ENCODE data around the gene TMEM69.
"Not testable (repeated sequence)": the region's sequence is repeated elsewhere in the genome, so short reads cannot be mapped to it uniquely, and the experiment has no call there.

The TMEM69 gene

DNA sequence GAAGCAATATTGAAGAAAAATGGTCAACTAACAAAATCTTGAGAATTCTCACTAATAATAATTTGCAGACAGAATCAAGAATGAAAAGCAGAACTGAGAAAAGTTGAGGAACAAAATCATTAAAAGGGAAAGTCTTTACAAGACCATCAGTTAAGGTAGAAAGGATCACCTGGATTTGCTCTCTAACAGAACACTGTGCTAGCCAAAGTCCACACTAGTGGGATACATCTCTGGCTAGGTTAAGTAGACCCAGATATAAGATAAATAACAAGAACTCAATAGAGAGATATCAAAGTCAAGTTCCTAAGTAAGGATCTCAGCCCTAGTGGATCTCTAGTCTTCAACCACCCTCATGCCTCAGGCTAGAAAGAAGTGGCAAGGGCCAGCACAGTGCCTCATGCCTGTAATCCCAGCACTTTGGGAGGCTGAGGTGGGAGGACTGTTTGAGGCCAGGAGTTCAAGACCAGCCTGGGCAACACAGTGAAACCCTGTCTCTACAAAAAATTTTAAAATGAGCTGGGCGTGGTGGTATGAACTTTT, 42.9 kb downstream of the TMEM69 start:
- no peak for DNase-seq (ENCODE audit: low read depth)

DNA sequence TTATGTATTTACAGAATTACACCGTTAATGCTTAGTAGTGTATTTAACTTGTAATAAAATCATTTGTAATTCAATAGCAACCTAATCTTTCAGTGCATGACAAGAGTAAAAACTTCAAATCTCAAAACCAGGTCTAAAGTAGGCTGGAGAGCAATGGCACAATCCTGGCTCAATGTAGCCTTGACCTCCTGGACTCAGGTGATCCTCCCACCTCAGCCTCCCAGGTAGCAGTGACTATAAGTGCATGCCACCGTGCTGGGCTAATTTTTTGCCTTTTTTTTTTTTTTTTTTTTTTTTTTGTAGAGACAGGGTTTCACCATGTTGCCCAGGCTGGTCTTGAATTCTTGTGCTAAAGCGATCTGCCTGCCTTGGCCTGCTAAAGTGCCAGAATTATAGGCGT, 51.2 kb downstream of the TMEM69 start:
- DNase-seq (ENCODE audit: low read depth): no peak

GRCh38 chr1:45739641-45740156, 51.7 kb downstream of the TMEM69 start:
- DNase-seq (ENCODE audit: low read depth): not testable (repeated sequence)
